Lower lobe of right lung (tissue), 2 donors: ENCODE results near the gene CASKIN1. TPM values are rescaled to one million over a fixed set of nuclear protein-coding genes. Genes with fewer than 3 reads are reported as not detected.
"Not testable (repeated sequence)": the region's sequence is repeated elsewhere in the genome, so short reads cannot be mapped to it uniquely, and the experiment has no call there.

Experiments
- ATAC-seq, 2 donors: fragments of 200-7000 bp; cut with Tn5 transposase; one replicate each; pipeline ENCODE4 v1.9.1; 2020 to 2022; ENCODE audit warnings: mild to moderate bottlenecking in 2 of 2, moderate library complexity in 2 of 2
- DNase-seq: peaks from one replicate; pipeline ENCODE4 v3.0.0-alpha.2; 2020
- H3K27ac ChIP-seq: fragments of 200-600 bp; one replicate; pipeline ENCODE4 v1.8.0; 2022
- H3K27me3 ChIP-seq: fragments of 200-600 bp; one replicate; pipeline ENCODE4 v1.8.0; 2022; ENCODE audit warnings: low read depth
- H3K36me3 ChIP-seq: fragments of 200-600 bp; one replicate; pipeline ENCODE4 v1.8.0; 2022; ENCODE audit warnings: mild to moderate bottlenecking
- H3K4me1 ChIP-seq: fragments of 200-600 bp; one replicate; pipeline ENCODE4 v1.8.0; 2022
- H3K4me3 ChIP-seq: fragments of 200-600 bp; one replicate; pipeline ENCODE4 v1.8.0; 2022; ENCODE audit warnings: mild to moderate bottlenecking
- H3K9me3 ChIP-seq: fragments of 200-600 bp; one replicate; pipeline ENCODE4 v1.8.0; 2022
- intact Hi-C: fragments of 100-400 bp; cut with DNase I; formaldehyde crosslinking; loops from one replicate; pipeline ENCODE4 v1.11.0; 2022
- total RNA-seq: library from RNA; stranded (reverse); fragmentation: NEBNext Ultra II Directional; extraction: Animal tissue kit (Norgen Biotek cat#: 25700); gene quantifications from one replicate; pipeline ENCODE4 v1.2.1, GENCODE V29; 2021
- TF ChIP-seq, protein P1 (sequence below): fragments of 200-600 bp; IDR thresholded peaks from one replicate; pipeline ENCODE4 v1.8.0; 2022; ENCODE audit warnings: antibody characterized with exemption, mild to moderate bottlenecking
- donor health status: DM: no; HTN: yes; CAD: no; lungs with severe emphysema.

CASKIN1 gene
- total RNA-seq, 1 donor from 2014 or later = 0.09 TPM

DNA sequence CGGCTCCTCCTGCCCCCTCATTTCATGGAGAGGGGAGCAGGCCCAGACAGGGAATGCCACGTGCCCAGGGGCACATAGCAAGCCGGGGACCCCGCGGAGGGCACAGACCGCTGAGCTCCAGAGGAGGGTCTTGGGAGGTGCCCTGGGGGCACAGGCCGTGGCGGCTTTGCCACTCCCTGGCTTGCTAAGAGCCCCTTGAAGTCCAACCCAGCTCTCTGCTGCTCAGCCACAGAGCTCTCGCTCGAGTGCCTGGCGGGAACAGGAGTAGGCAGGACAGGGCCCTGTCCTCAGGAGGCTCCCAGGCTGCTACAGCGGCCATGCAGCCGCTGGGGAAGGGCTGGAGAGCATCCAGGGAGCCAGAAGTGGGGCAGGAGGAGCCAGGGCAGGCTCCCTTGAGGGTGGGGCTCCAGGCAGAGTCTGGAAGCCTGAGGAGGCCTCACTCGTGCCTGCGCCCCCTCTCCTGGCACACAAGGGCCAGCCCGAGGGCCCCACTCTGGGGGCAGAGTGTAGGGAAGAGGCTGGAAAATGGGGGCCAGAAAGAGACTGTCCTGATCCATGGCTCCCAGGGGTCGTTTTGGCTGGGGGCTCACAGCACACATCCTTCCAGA lies 52.4 kb downstream of the CASKIN1 start:
- Histone ChIP-seq H3K36me3 (no peaks in the 10 kb centered on the region), H3K4me3 (no peak overlapping the region), H3K4me1 (peaks cover 13% of the 10 kb centered on the region), H3K9me3 (no peaks in the 10 kb centered on the region), H3K27me3 (no peaks in the 10 kb centered on the region), H3K27ac (no peak overlapping the region)
- ATAC-seq (no peak), DNase-seq (no peak)
- intact Hi-C loops = loop anchor here (10.0 kb wide), 1 partner anchor 119 kb away; the partner anchor contains the start of gene NHERF2
- TF ChIP-seq, protein P1, sequence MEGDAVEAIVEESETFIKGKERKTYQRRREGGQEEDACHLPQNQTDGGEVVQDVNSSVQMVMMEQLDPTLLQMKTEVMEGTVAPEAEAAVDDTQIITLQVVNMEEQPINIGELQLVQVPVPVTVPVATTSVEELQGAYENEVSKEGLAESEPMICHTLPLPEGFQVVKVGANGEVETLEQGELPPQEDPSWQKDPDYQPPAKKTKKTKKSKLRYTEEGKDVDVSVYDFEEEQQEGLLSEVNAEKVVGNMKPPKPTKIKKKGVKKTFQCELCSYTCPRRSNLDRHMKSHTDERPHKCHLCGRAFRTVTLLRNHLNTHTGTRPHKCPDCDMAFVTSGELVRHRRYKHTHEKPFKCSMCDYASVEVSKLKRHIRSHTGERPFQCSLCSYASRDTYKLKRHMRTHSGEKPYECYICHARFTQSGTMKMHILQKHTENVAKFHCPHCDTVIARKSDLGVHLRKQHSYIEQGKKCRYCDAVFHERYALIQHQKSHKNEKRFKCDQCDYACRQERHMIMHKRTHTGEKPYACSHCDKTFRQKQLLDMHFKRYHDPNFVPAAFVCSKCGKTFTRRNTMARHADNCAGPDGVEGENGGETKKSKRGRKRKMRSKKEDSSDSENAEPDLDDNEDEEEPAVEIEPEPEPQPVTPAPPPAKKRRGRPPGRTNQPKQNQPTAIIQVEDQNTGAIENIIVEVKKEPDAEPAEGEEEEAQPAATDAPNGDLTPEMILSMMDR = no peak

DNA sequence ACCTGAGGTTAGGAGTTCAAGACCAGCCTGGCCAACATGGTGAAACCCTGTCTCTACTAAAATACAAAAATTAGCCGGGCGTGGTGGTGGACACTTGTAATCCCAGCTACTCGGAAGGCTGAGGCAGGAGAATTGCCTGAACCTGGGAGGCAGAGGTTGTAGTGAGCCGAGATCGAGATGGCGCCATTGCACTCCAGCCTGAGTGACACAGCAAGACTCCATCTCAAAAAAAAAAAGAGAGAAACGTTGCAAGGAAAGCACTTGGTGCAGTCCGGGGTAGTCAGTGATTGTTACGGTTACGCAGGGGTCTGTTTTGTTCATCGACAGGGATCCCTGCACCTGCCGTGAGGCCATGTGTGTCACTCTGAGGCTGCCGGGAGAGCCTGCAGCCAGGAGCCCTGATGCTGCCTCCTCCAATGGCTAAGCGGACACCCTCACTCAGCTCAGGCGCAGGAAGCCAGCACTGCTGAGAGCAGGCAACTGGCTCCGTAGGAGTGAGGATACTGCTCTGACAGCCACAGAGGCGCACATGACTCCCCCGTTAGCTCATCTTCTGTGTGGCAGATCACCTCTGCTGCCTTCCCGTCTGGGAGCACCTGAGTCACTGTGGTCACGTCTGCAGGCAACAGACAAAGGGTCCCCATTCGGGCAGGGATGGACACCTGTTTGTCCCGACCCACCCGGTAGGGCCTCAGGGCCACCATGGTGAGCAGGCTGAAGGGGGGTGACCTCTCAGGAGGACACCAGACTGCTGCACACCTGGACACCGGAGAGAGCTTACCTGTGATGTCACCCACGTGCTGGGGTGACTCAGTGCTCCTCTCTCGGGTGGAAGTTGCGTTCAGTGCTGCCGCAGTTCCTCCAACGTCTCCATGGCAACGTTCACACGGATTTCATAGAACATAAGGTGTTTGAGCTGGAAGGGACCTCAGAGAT lies 53.2 kb downstream of the CASKIN1 start:
- intact Hi-C loops = loop anchor here (10.0 kb wide), 1 partner anchor 118 kb away; the partner anchor contains the start of gene NHERF2
- Histone ChIP-seq H3K27me3 (no peaks in the 10 kb centered on the region), H3K4me1 (peaks cover 7% of the 10 kb centered on the region), H3K4me3 (no peak overlapping the region), H3K36me3 (no peaks in the 10 kb centered on the region), H3K9me3 (no peaks in the 10 kb centered on the region), H3K27ac (no peak overlapping the region)
- TF ChIP-seq, protein P1 = no peak
- DNase-seq = no peak
- no peak for ATAC-seq

DNA sequence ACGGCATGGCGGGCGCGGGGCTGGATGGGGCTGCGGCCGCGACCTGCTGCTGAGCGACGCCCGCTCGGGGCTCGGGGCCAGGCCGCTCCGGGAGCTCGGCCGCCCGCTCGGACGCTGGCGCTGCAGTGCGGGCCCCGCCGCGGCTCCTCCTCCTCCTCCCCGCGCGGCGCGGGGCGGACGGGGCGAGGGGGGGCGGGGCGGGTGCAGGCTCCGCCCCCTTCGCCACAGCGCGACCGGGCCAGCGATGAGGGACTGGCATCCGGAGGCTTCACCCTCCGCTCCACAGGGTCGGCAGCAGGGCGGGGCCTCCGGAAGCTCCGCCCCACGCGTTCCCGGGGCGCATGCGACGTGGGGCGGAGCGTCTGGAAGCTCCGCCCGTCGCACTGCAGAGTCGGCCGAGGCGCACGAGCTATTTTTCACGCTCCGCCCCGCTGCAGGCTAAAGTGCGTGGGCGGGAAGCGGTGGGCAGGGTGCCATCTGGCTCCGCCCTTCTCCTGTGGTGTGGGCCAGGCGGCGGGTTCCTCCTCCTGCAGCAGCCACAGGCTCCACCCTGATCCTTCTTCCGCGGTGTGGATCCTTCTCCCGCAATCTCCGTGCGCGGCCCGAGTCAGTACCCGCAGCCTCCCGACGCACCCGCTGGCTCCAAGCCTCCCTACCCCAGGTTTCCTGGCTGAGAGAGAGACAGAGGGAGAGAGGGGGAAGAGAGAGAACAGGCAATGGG lies 60.5 kb downstream of the CASKIN1 start, which contains the start of gene PKD1:
Gene PKD1, minus strand, starts transcription at position 129 of the 721 bp plus-strand sequence. CDS start 209 bp downstream, outside the sequence.
- H3K36me3 ChIP-seq, H3K9me3 ChIP-seq, intact Hi-C loops, H3K4me1 ChIP-seq, H3K27me3 ChIP-seq: not testable (repeated sequence)
- DNase-seq (peak; percentile 99), ATAC-seq (peak; percentile 89 to 91)
- peak within 1 kb of the TSS; percentile 51 for H3K4me3 ChIP-seq
- peak within 1 kb of the TSS; percentile 64 for H3K27ac ChIP-seq

DNA sequence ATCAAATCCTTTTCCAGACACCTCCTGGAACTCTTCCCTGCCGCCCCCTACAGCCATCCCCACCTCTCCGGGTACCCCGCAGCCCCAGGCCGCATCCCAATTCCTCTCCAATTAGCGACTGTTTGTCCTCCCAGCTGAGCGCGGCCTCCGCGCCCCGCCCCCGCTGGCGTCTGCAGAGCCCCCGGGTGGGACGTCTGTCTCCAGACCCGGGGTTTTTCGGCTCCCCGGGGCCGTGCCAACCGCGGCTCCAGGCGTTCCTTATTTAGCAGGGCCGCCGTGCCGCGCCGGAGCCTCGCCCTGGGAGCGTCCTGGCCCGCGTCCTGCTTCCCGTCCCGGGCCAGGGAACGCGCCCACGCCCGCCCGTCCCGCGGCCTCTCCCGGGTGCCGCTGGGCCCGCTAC lies 61.3 kb downstream of the CASKIN1 start:
- H3K9me3 ChIP-seq, intact Hi-C loops, ATAC-seq, H3K4me1 ChIP-seq, H3K36me3 ChIP-seq, DNase-seq, H3K27me3 ChIP-seq: not testable (repeated sequence)
- Histone ChIP-seq H3K4me3 (peak overlapping the region; percentile 51), H3K27ac (peak overlapping the region; percentile 46)

DNA sequence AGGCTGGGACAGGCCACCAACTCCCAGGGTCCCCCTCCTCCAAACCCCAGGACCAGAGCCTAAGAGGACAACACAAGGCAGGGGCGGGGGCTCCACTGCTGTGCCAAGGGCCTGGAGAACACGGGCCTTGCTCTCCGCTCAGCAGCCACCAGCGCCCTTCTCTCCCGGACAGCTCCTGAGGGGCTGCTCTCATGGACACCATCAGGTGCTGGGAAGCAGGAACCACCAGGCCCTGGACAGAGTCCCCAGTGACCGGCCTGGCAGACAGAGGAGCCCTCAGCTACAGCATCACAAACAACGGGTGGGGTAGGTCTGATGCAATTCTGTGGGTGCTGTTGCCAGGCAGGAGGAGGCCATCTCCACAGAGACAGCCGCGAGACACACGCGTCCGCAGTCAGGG lies 62.6 kb downstream of the CASKIN1 start:
- H3K36me3 ChIP-seq, H3K27me3 ChIP-seq, H3K4me3 ChIP-seq, DNase-seq, H3K9me3 ChIP-seq, H3K4me1 ChIP-seq, ATAC-seq, intact Hi-C loops: not testable (repeated sequence)
- peak overlapping the region; percentile 18 for H3K27ac ChIP-seq

DNA sequence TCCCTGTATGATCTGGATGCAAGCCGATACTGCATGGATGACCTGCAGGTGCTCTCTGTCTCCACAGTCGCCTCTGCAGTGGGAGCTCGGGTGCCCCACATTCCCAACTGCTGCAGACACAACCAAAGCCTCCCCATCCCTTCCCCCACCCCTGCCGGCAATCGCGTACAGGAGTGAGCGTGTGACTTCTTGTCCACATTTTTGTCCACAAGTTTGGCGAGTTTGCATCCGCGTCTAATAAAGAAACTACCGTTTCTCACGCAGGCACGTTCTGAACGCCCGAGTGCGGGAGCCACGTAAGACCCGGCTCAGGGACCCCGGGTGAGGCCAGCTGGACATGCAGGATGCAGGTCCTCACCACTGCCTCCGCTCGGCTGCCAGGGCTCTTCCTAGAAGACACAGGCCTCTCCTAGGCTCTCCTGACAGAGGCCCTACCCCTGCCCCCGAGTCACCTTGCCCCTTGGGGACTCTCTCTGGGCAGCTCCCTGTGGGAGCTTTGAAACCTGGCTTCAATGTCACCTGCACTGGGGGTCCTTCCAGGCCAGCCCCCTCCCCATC lies 66.4 kb downstream of the CASKIN1 start:
- H3K9me3 ChIP-seq, H3K4me3 ChIP-seq, H3K36me3 ChIP-seq, ATAC-seq, intact Hi-C loops, DNase-seq, H3K27me3 ChIP-seq, H3K27ac ChIP-seq: not testable (repeated sequence)
- H3K4me1 ChIP-seq = peaks cover 34% of the 10 kb centered on the region

DNA sequence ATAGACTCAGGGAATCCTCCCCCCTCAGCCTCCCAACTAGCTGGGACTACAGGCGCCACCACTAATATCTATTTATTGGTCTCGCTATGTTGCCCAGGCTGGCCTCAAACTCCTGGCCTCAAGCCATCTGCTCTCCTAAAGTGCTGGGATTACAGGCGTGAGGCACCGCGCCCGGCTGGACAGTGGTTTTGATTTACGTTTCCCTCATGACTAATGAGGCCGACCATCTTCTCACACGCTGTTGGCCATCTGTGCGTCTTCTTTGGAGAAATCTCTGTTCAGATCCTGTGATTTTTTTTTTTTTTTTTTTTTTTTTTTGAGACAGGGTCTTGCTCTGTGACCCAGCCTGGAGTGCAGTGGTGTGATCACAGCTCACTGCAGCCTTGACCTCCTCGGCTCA lies 67.2 kb downstream of the CASKIN1 start:
- H3K36me3 ChIP-seq, DNase-seq, H3K27ac ChIP-seq, ATAC-seq, H3K9me3 ChIP-seq, H3K4me3 ChIP-seq, H3K27me3 ChIP-seq, intact Hi-C loops: not testable (repeated sequence)
- peaks cover 39% of the 10 kb centered on the region for H3K4me1 ChIP-seq

DNA sequence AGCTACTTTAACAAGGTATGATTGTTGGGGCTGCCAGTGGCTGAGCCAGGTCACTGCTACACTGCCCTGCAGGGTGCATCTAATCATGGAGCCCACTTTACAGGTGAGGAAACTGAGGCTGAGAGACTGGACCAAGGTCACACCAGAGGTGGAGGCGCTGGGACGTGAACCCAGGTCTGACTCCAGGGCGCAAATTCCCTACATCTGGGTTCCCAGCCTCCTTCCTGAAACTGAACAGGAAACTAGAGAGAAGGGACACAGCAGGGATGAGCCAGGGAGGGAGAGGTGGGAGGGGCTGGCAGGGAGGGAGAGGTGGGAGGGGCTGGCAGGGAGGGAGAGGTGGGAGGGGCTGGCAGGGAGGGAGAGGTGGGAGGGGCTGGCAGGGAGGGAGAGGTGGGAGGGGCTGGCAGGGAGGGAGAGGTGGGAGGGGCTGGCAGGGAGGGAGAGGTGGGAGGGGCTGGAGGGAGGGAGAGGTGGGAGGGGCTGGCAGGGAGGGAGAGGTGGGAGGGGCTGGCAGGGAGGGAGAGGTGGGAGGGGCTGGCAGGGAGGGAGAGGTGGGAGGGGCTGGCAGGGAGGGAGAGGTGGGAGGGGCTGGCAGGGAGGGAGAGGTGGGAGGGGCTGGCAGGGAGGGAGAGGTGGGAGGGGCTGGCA lies 68.7 kb downstream of the CASKIN1 start:
- H3K4me3 ChIP-seq, H3K9me3 ChIP-seq, intact Hi-C loops, DNase-seq, H3K27me3 ChIP-seq, H3K36me3 ChIP-seq: not testable (repeated sequence)
- peak overlapping the region; percentile 72 for H3K27ac ChIP-seq
- H3K4me1 ChIP-seq = peaks cover 46% of the 10 kb centered on the region
- peak; percentile 15 to 29 for ATAC-seq
